ENCODE measurements around the gene OR6N2.

GRCh38 chr1:158724442-158724841 is 56.6 kb downstream of the OR6N2 start:
- TF ChIP-seq POLR2A (IDR thresholded peaks at IDR 0.05; ENCODE audit: low read depth, low read length), result no peak
- no peak for TF ChIP-seq TAF1 (IDR thresholded peaks at IDR 0.05; ENCODE audit: borderline replicate concordance, low read depth, low read length)
